Activated CD4-positive, alpha-beta T cell treated with anti-CD3 and anti-CD28 coated beads for 1 hour (primary cell): ENCODE data around the gene NGFR.
A peak's percentile ranks its signal among the peaks of the same experiment; 100 is the strongest.
"Not testable (repeated sequence)": the region's sequence is repeated elsewhere in the genome, so short reads cannot be mapped to it uniquely, and the experiment has no call there.

ENCODE experiments used
- DNase-seq: peaks from one replicate; pipeline ENCODE4 v3.0.0-alpha.2; 2020

Gene NGFR

DNA sequence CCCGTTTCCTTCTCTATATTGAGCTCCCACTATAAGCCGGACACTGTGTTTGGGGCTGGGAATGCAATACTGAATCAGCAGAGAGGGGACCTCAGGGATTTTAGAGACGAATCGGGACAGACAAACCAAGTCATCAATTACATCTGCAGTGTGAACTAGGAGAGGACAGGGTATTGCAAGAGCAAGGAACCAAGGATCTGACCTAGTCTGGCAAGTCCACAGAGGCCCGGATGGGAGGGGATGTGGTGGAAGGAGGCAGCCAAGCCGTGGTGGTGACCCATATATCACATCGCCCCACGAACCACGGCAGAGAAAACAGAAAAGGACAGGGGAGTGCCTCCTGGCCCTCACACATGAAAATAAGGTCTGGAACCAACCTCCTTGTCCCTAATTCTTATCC is 52.5 kb downstream of the NGFR start:
- DNase-seq = no peak

GRCh38 chr17:49548051-49548505 is 53.0 kb downstream of the NGFR start:
- DNase-seq = no peak

DNA sequence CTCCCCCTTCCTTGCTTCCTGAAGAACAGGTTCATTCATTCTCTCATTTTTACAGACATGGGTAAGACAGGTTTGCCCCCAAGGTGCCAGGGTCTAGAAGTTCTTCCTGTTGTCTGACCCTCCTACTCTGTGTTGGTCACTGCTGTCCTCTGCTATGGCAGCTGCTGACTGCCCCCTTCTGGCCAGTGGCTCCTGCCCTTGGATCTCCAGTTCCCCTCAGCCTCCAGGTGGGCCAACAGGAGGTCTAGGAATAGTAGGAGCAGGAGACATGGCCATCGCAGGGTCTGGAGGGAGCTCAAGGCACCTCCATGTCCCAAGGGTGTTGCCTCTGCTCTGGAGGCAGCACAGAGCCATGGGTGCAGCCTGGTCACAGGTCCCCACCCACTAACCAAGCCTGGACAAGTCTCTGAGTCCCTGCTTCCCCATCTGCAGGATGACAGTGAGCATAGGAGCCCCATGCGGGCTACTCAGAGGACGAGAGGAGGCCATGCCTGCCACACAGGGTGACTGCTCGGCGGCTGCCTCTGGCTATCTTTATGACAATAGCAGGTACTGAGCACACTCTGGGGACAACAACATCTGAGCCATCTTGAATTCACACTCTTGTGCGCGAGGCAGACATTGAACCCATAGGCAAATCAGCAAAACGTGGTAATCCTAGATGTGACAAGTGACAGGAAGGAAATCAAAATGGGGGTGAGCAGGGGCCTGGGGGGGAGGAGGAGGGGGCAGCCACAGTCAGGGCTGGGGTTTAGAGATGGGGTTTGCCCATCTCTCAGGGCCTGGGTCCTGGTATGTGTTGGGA is 53.6 kb downstream of the NGFR start:
- DNase-seq = no peak

DNA sequence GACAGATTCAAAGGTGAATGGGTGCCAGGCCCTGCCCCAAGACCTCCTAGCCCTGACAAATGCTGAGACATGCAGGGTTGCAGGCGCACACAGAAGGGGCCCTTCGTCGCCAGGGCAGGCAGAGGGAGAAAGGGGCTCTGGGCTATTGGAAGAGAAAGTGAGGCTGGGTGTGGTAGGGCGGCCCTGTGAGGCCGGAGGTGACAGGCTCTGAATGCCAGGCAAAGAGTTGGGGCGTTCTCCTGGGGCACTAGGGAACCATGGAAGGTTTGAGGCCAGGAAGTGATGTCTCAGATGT is 54.2 kb downstream of the NGFR start:
- no peak for DNase-seq

DNA sequence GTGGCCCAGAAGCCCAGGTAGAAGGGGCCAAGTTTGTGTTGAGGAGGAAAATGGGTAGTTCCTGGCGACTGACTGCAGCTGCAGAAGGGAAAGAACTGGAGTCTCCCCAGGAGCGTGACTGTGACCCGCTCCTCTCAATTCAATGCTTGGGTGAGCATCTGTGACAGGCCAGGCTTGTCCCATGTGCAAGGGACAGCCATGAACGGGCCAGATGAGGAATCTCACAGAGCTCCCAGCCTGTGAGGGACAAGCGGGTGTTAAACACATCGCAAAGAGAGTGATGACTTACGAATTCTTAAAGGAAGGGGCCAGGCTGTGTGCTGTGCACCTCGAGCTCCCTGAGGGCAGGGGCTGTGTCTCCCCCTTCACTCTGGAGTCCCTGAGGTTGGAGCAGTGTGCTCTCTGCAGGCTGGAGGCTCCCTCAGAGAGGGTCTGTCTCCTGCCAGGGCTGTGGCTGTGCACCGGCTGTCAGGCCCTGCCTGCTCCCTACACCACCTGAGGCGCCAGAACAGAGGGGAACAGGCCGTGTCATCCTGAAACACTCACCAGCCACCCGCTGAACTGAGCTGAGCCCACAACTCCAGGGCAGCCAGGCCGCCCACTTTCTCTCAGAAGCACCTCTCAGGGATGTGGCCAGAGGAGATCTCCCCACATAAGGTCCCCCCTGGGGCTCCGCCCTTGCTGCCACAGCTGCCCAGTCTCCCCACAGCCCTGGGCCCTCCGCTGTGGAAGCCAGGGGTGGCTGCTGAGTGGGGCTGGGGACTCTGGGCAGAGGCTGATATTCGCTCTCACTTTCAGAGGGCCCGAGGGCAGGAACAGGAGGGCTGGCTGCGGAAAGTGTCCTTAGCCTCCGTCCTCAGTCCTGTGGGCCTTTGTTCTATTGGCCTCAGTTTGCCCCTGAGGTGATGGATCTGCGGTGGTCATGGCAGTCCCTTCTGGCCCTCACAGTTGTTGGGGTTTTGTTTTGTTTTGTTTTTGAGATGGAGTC is 54.9 kb downstream of the NGFR start:
- no peak for DNase-seq

- not testable (repeated sequence) for DNase-seq
Observed at GRCh38 chr17:49550764-49551163, 55.7 kb downstream of the NGFR start.

DNA sequence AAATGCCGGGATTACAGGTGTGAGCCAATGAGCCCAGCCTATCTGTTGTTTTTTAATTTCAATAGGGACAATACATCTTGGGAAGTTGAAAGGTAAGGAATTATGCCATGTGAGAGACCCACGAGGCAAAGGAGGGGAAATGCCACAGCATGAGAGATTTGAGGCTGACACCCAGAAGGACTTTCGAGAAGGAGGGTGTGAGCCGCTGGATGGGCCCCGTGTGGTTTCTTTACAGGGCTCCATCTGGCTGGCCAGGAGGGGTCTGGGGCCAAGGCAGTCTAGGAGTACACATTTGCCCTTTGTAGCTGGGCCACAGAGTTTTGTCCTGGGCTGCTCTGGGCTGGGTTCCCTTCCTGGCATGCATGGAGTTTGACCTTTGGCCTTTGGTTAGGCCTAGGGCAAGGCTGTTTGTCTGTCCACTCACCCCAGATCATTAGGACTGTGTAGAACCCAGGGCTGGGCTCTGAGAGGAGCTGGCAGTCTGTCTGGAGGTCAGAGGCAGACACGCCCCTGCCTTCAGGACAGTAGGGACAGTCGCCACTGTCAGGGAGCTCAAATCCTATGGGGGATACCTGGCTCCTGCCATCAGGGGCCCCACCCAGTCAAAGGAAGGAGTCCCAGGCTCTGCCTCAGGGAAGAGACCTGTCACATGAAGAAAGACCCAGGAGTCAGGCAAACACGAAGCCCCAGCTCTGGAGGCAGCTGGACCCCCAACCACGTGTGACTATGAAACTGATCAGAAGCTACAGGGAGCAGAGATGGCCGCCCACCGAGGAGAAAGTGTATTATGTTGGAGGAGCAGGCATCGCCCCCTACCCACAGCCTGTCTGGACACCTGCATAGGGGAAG is 56.4 kb downstream of the NGFR start:
- no peak for DNase-seq

DNA sequence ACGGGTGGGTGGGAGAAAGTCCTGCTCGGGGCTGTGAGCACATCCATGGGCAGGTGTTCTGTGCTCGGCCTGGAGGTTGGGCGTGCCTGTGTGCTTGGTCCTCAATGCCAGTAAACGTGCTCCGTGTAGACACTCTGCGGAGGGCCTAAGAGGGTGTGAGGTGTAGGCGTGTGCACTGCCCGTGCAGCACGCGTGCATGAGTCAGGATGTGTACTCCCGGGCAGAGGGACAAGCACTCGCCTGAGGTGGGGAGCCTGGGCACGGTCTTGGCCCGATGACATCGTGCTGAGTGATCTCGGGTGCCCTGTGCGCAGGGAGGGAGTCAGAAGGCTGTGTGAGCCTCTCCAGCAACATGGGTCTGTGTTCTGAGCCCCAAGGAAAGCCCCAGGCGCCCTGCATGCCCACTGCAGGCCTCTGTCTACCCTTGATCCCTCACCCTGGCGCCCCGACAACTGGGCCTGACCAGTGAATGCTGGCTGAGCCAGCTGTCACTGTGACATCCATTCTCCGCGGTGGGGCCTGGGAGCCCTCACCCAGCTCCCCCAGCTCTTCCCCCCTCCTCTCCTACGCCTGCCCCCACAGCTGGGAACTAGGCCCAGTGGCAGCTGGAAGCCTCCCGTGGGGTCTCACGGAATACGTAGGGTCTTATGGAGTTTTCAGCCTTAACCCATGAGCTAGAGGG is 57.1 kb downstream of the NGFR start:
- no peak for DNase-seq

DNA sequence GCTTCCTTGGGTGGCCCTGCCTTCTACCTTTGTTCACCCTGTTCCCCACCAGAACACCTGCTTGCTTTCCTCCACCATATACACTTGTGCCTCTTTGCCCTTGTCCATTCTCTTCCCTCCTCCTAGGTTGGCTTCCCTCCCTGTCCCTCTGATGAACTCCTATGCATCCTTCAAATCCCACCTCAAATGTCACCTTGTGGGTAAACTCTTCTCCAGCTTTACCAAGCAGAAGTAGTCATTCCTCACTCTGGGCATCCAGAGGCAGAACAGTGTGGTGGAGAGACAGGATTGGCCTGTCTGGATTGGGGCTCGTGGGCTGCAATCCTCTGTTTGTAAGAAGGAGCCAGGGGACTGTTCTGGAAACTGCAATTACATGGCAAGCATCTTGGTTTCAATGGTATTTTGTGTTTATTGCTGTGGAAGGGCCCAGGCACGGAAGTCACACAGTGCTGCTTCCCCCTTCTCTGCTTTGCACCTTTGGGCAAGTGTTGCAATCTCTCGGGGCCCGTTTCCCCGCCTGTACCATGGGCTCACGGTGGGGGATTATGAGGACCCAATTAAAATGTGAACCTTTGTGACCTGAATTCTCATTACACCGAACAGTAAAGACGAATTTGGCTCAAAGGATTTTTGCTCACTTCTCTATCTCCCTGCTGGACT is 58.7 kb downstream of the NGFR start:
- no peak for DNase-seq

DNA sequence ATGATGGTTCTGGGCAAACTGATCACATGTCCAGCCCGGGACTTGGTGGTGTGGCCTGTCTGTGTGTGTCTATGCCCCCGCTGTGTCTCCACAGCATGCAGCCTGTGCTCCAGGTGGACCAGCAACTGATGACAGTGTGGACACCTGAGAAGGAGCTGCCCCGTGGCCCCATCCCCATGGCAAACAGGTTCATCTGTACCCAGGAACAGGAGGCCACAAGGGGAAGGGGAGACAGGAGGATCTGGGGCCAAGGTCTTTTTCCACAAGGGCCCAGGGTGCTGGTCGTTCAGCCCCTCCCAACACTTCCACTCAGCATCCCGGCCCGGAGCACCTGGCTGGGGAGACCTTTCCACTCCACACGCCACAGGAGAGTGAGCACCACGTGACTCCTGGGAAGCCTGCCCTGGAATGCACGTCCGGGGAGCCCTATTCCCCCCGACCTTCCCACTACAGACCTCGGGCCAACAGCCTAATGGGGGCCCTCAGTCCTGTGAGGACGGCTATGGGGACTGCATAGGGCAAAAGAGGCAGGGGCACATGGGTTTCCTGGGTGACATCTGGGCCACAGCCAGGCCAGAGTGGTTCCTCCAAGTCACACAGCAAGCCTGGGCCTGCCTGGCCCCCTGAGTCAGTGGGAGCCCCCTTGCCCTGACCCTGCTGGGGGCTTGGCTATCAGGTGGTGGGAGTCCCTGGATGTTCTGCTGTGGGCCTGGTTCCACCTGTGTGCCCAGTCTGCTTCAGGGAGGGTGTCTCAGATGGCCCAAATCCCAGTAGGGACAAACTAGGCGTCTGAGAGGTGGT is 59.8 kb downstream of the NGFR start:
- DNase-seq = no peak

GRCh38 chr17:49555495-49556222 is 60.6 kb downstream of the NGFR start:
- DNase-seq = no peak

DNA sequence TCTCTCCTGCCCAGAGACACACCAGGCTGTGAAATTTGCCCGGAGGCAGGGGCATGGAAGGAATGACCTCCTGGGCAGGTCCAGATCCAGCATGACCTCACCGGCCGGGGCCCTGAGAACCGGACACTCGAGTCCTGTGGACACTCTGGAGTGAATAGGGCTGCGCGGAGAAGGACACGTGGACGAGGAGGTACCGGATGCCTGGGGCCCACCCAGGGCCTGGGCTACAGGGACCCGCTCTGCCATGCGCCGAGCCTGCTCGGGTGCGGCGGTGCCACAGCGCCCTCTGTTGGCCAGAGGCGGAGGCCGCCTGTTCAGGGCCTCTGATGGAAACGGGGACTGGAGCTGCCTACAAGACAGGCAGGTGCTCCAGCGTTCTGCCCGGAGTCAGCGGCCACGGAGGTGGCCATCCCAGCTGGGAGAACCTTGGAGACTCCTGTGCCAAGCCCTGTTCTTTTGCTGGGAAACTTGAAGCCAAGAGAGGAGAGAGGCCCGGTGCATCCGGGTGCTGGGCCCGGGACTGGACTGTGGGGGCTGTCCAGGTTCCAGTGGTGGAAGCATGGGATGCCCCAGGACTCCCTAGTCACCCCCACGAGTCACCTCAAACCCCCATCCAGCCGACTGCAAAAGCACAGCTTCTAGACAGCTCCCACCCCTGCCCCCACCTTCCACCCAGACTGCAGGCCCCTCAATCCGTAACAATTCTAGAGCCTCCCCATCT is 61.3 kb downstream of the NGFR start:
- peak; percentile 72 for DNase-seq

DNA sequence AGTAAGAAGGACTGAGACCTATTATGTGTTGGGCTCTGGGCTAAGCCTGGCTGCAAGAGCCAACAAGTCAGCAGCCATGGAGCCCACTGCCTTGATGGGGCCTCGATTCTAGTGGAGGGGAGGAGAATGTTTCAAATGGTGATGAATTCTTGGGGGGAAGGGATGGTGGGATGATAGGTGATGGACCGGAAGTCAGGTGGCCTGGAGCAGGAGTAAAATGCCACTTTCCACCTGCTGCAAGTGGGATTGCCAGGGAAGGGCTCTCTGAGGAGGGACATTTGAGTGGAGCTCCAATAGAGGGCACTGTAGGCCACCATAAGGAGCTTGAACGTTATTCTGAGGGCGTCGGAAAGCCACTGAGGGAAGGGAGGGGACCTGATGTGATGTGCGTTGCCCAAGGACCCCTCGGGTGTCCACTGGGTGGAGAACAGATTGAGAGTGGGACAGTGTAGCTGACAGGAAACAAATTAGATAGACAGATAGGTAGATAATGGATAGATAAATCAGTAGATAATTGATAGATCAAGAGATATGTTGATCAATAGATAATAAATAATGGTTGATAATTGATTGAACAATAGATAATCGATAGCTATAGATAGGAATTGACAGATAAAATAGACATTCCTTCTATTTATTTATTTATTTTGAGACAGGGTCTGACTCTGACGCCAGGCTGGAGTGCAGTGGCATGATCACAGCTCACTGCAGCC is 62.4 kb downstream of the NGFR start:
- DNase-seq = no peak
